ENCODE measurements around the gene CCNB2. TPM values are rescaled to one million over a fixed set of nuclear protein-coding genes. Genes with fewer than 3 reads are reported as not detected.
A peak's percentile ranks its signal among the peaks of the same experiment; 100 is the strongest.

Gene CCNB2
- total and polyA plus RNA-seq, 10 of the 15 experiments (the other 5 are each of a cell fraction or from before 2014, with no cell fraction given), result 74.1 to 211 (median 103) TPM

GRCh38 chr15:59154243-59154642 lies 49.3 kb downstream of the CCNB2 start:
- TF ChIP-seq NFIC (IDR thresholded peaks at IDR 0.05; ENCODE audit: low read depth, low read length), result no peak
- 0 out of 2 replicates have a peak, but pooled peaks have one; percentile 20 for TF ChIP-seq POLR2AphosphoS5 (IDR thresholded peaks at IDR 0.05; ENCODE audit: low read length)
- no peak overlapping the region for H3K27ac ChIP-seq (ENCODE audit: control insufficient read depth, insufficient read depth)
- in situ Hi-C loops (cut with MboI) (loop anchor here (5.0 kb wide), 1 partner anchor 343 kb away; no protein-coding TSS in a partner anchor), intact Hi-C loops (cut with micrococcal nuclease; ENCODE audit: unreplicated experiment) (no loop called here)
- DNase-seq (ENCODE audit: low read depth, low spot score) (no peak), ATAC-seq (no peak), FAIRE-seq (no peak)
- no peaks in the 10 kb centered on the region for H3K79me2 ChIP-seq (ENCODE audit: control insufficient read depth, insufficient read depth, low read length)
- H3K4me1 ChIP-seq (ENCODE audit: control insufficient read depth, insufficient read depth, low read length), result no peaks in the 10 kb centered on the region
- CTCF ChIA-PET, result interaction anchor here (1.7 kb wide), 1 partner anchor 16 kb away, joined by 5 read pairs; no protein-coding TSS in a partner anchor
- POLR2A ChIA-PET, result no interaction called here
- no peak overlapping the region for H2AFZ ChIP-seq (ENCODE audit: control insufficient read depth, low read depth, low read length)
- WGBS (ENCODE audit: insufficient coverage, insufficient replicate concordance, low lambda C conversion rate, missing lambda C conversion rate), result 100% methylated on average over 8 of the region's 8 CpGs
- H3K4me3 ChIP-seq, result no peak overlapping the region
- no peaks in the 10 kb centered on the region for H3K27me3 ChIP-seq (replicated peaks in 1 of 2; ENCODE audit: control insufficient read depth in 2 of 2, insufficient read depth in 2 of 2, low read length in 1 of 2)
- no peak overlapping the region for H3K9ac ChIP-seq (ENCODE audit: control insufficient read depth, insufficient read depth, low read length)
- BruUV-seq (replicated peaks), result no TSS peak
- RAD21 ChIA-PET (ENCODE audit: unreplicated experiment), result no interaction called here
- no peaks in the 10 kb centered on the region for H3K9me3 ChIP-seq (replicated peaks; ENCODE audit: control insufficient read depth, insufficient read depth, low read length)
- no peaks in the 10 kb centered on the region for H4K20me1 ChIP-seq (ENCODE audit: control insufficient read depth, insufficient read depth)
- H3K36me3 ChIP-seq (ENCODE audit: control insufficient read depth in 2 of 2, insufficient read depth in 2 of 2, low read length in 1 of 2), result peaks cover 15 to 52% of the 10 kb centered on the region in 2 experiments
- H3K4me2 ChIP-seq (ENCODE audit: control insufficient read depth, insufficient read depth), result no peak overlapping the region
- SMC1A ChIA-PET (ENCODE audit: uncharacterized antibody, unreplicated experiment), result interaction anchor here (1.2 to 1.6 kb wide), 2 partner anchors 93 to 347 kb away, joined by 3 read pairs; no protein-coding TSS in a partner anchor

GRCh38 chr15:59155431-59155830 lies 50.5 kb downstream of the CCNB2 start:
- no TSS peak for BruUV-seq (replicated peaks)
- ATAC-seq, result no peak
- no peak for FAIRE-seq
- Histone ChIP-seq H3K36me3 (ENCODE audit: control insufficient read depth in 2 of 2, insufficient read depth in 2 of 2, low read length in 1 of 2) (peaks cover 14 to 49% of the 10 kb centered on the region in 2 experiments), H2AFZ (ENCODE audit: control insufficient read depth, low read depth, low read length) (no peak overlapping the region), H3K9ac (ENCODE audit: control insufficient read depth, insufficient read depth, low read length) (no peak overlapping the region), H3K79me2 (ENCODE audit: control insufficient read depth, insufficient read depth, low read length) (no peaks in the 10 kb centered on the region), H3K4me1 (ENCODE audit: control insufficient read depth, insufficient read depth, low read length) (no peaks in the 10 kb centered on the region), H3K27me3 (replicated peaks in 1 of 2; ENCODE audit: control insufficient read depth in 2 of 2, insufficient read depth in 2 of 2, low read length in 1 of 2) (no peaks in the 10 kb centered on the region), H3K4me2 (ENCODE audit: control insufficient read depth, insufficient read depth) (no peak overlapping the region), H3K4me3 (no peak overlapping the region), H3K27ac (ENCODE audit: control insufficient read depth, insufficient read depth) (no peak overlapping the region), H3K9me3 (replicated peaks; ENCODE audit: control insufficient read depth, insufficient read depth, low read length) (no peaks in the 10 kb centered on the region), H4K20me1 (ENCODE audit: control insufficient read depth, insufficient read depth) (no peaks in the 10 kb centered on the region)
- WGBS (ENCODE audit: insufficient coverage, insufficient replicate concordance, low lambda C conversion rate, missing lambda C conversion rate), result 97% methylated on average over 4 of the region's 4 CpGs
- CTCF ChIA-PET, result interaction anchor here (1.2 to 1.5 kb wide), 2 partner anchors 315 to 346 kb away, joined by 3 to 4 read pairs; no protein-coding TSS in a partner anchor
- no peak for DNase-seq (ENCODE audit: low read depth, low spot score)
- SMC1A ChIA-PET (ENCODE audit: uncharacterized antibody, unreplicated experiment), result no interaction called here
- RAD21 ChIA-PET (ENCODE audit: unreplicated experiment), result no interaction called here
- in situ Hi-C loops (cut with MboI) (no loop called here), intact Hi-C loops (cut with micrococcal nuclease; ENCODE audit: unreplicated experiment) (no loop called here)
- POLR2A ChIA-PET, result no interaction called here
- no peak for TF ChIP-seq GATAD2B (conservative IDR thresholded peaks at IDR 0.05; ENCODE audit: low read depth)
- no peak for TF ChIP-seq HCFC1 (IDR thresholded peaks at IDR 0.05; ENCODE audit: low read length)
- TF ChIP-seq ZNF622 (IDR thresholded peaks at IDR 0.05), result no peak
- TF ChIP-seq PML (IDR thresholded peaks at IDR 0.05; ENCODE audit: low read length), result no peak
- TF ChIP-seq MXI1 (IDR thresholded peaks at IDR 0.05; ENCODE audit: low read depth, low read length), result no peak
- no peak for TF ChIP-seq SMC3 (IDR thresholded peaks at IDR 0.05; ENCODE audit: borderline replicate concordance, low read length)
- no peak for TF ChIP-seq NFYA (IDR thresholded peaks at IDR 0.05; ENCODE audit: borderline replicate concordance, low read depth, low read length)
- TF ChIP-seq POLR2AphosphoS2 (IDR thresholded peaks at IDR 0.05; ENCODE audit: low read depth, low read length), result no peak
- no peak for TF ChIP-seq CTCF (IDR thresholded peaks at IDR 0.05 in 2 of 3, conservative IDR thresholded peaks at IDR 0.05 in 1 of 3; ENCODE audit: control insufficient read depth in 2 of 3, extremely low read depth in 1 of 3, insufficient read depth in 1 of 3, low read depth in 3 of 3, low read length in 3 of 3)
- no peak for TF ChIP-seq FOXK2 (IDR thresholded peaks at IDR 0.05)
- TF ChIP-seq KLF5 (IDR thresholded peaks at IDR 0.05; ENCODE audit: partially characterized antibody), result no peak
- TF ChIP-seq ATF7 (IDR thresholded peaks at IDR 0.05; ENCODE audit: low read depth), result no peak
- no peak for TF ChIP-seq HSF1 (IDR thresholded peaks at IDR 0.05; ENCODE audit: low read depth, low read length)
- TF ChIP-seq MEF2B (IDR thresholded peaks at IDR 0.05; ENCODE audit: partially characterized antibody, poor library complexity, severe bottlenecking), result no peak

Data from GM12878 (cell line).